Measurements from ENCODE around the gene SLC45A3. TPM values are rescaled to one million over a fixed set of nuclear protein-coding genes. Genes with fewer than 3 reads are reported as not detected.

SLC45A3 gene
- total RNA-seq, 1 donor: 1.1 TPM

- Histone ChIP-seq H3K4me1 (ENCODE audit: insufficient read depth, low read length) (no peaks in the 10 kb centered on the region), H3K27ac (ENCODE audit: low read depth, low read length) (no peak overlapping the region), H3K27me3 (ENCODE audit: insufficient read depth, low read length) (no peaks in the 10 kb centered on the region), H3K9me3 (ENCODE audit: low read depth, low read length) (no peaks in the 10 kb centered on the region), H2AFZ (ENCODE audit: low read length) (no peak overlapping the region), H3K4me2 (ENCODE audit: insufficient read depth, low read length) (no peak overlapping the region), H3K36me3 (ENCODE audit: insufficient read depth, low read length) (peaks cover 78% of the 10 kb centered on the region), H3K79me2 (ENCODE audit: insufficient read depth, low read length) (peaks cover 22% of the 10 kb centered on the region), H4K20me1 (ENCODE audit: insufficient read depth, low read length) (peaks cover 2% of the 10 kb centered on the region), H3K4me3 (ENCODE audit: insufficient read depth, low read length) (no peak overlapping the region)
- no peak for DNase-seq (ENCODE audit: insufficient read length, low spot score, missing footprints)
- no peak for TF ChIP-seq CTCF (IDR thresholded peaks at IDR 0.05; ENCODE audit: extremely low read depth, low read depth, low read length)
Observed at GRCh38 chr1:205719762-205720161, 39.5 kb upstream of the SLC45A3 start.

- no peak overlapping the region for H3K4me3 ChIP-seq (ENCODE audit: insufficient read depth, low read length)
- no peak overlapping the region for H3K27ac ChIP-seq (ENCODE audit: low read depth, low read length)
- H4K20me1 ChIP-seq (ENCODE audit: insufficient read depth, low read length): peaks cover 2% of the 10 kb centered on the region
- H2AFZ ChIP-seq (ENCODE audit: low read length): no peak overlapping the region
- H3K79me2 ChIP-seq (ENCODE audit: insufficient read depth, low read length): peaks cover 14% of the 10 kb centered on the region
- TF ChIP-seq CTCF (IDR thresholded peaks at IDR 0.05; ENCODE audit: extremely low read depth, low read depth, low read length): no peak
- no peaks in the 10 kb centered on the region for H3K27me3 ChIP-seq (ENCODE audit: insufficient read depth, low read length)
- no peaks in the 10 kb centered on the region for H3K9me3 ChIP-seq (ENCODE audit: low read depth, low read length)
- H3K4me1 ChIP-seq (ENCODE audit: insufficient read depth, low read length): no peaks in the 10 kb centered on the region
- no peak for DNase-seq (ENCODE audit: insufficient read length, low spot score, missing footprints)
- no peak overlapping the region for H3K4me2 ChIP-seq (ENCODE audit: insufficient read depth, low read length)
- H3K36me3 ChIP-seq (ENCODE audit: insufficient read depth, low read length): peaks cover 73% of the 10 kb centered on the region
Observed at GRCh38 chr1:205719015-205719414, 38.7 kb upstream of the SLC45A3 start.

- Histone ChIP-seq H4K20me1 (ENCODE audit: insufficient read depth, low read length) (peaks cover 2% of the 10 kb centered on the region), H3K4me3 (ENCODE audit: insufficient read depth, low read length) (no peak overlapping the region)
Observed at GRCh38 chr1:205716371-205717132, 36.2 kb upstream of the SLC45A3 start.

More at GRCh38 chr1:205716371-205717132, 36.2 kb upstream of the SLC45A3 start:
- H3K27ac ChIP-seq (ENCODE audit: low read depth, low read length): no peak overlapping the region
- H3K9me3 ChIP-seq (ENCODE audit: low read depth, low read length): no peaks in the 10 kb centered on the region
- DNase-seq (ENCODE audit: insufficient read length, low spot score, missing footprints): no peak
- no peak overlapping the region for H2AFZ ChIP-seq (ENCODE audit: low read length)
- no peaks in the 10 kb centered on the region for H3K27me3 ChIP-seq (ENCODE audit: insufficient read depth, low read length)
- peaks cover 65% of the 10 kb centered on the region for H3K36me3 ChIP-seq (ENCODE audit: insufficient read depth, low read length)
- no peak for TF ChIP-seq CTCF (IDR thresholded peaks at IDR 0.05; ENCODE audit: extremely low read depth, low read depth, low read length)
- H3K4me2 ChIP-seq (ENCODE audit: insufficient read depth, low read length): no peak overlapping the region
- H3K79me2 ChIP-seq (ENCODE audit: insufficient read depth, low read length): peaks cover 4% of the 10 kb centered on the region
- H3K4me1 ChIP-seq (ENCODE audit: insufficient read depth, low read length): no peaks in the 10 kb centered on the region

Data from osteoblast (primary cell).